ENCODE measurements around the gene ORAI3.

The ORAI3 gene

GRCh38 chr16:30947859-30948666 is 805 bp upstream of the ORAI3 start:
- DNase-seq = peak; percentile 44 to 55 (median 51)

GRCh38 chr16:30949650-30950515 is 1.0 kb downstream of the ORAI3 start:
- DNase-seq = peak in 2 of 3 experiments; percentile 49 to 72

- DNase-seq = peak in 1 of 3 experiments; percentile 33
Measured at GRCh38 chr16:30950516-30951065, 1.7 kb downstream of the ORAI3 start.

- no peak for DNase-seq
Measured at GRCh38 chr16:30951193-30951592, 2.3 kb downstream of the ORAI3 start.

- no peak for DNase-seq
Measured at GRCh38 chr16:30951750-30952149, 2.9 kb downstream of the ORAI3 start.

- no peak for DNase-seq
Measured at GRCh38 chr16:30953111-30953510, 4.2 kb downstream of the ORAI3 start.

GRCh38 chr16:30953511-30954124 is 4.8 kb downstream of the ORAI3 start:
- DNase-seq = peak; percentile 20 to 53 (median 37)

- DNase-seq = no peak
Measured at GRCh38 chr16:30954993-30955392, 6.1 kb downstream of the ORAI3 start.

GRCh38 chr16:30956601-30957455 is 8.0 kb downstream of the ORAI3 start:
- peak; percentile 42 to 88 (median 79) for DNase-seq

GRCh38 chr16:30957456-30958174 is 8.7 kb downstream of the ORAI3 start, which contains the start of gene SETD1A:
TSS of gene SETD1A (plus strand) at chr16:30957754. CDS start at chr16:30958732, 978 bp downstream.
- DNase-seq = peak; percentile 82 to 96 (median 92)

GRCh38 chr16:30958175-30959079 is 9.6 kb downstream of the ORAI3 start:
- DNase-seq = peak in 2 of 3 experiments; percentile 73 to 75

GRCh38 chr16:30961384-30961783 is 12.5 kb downstream of the ORAI3 start:
- no peak for DNase-seq

- no peak for DNase-seq
Measured at GRCh38 chr16:30963925-30964511, 15.2 kb downstream of the ORAI3 start.

- no peak for DNase-seq
Measured at GRCh38 chr16:30964574-30965226, 15.8 kb downstream of the ORAI3 start.

- DNase-seq = no peak
Measured at GRCh38 chr16:30965436-30965835, 16.6 kb downstream of the ORAI3 start.

- DNase-seq = no peak
Measured at GRCh38 chr16:30966033-30966619, 17.3 kb downstream of the ORAI3 start.

- no peak for DNase-seq
Measured at GRCh38 chr16:30967795-30968194, 18.9 kb downstream of the ORAI3 start.

GRCh38 chr16:30969246-30969842 is 20.5 kb downstream of the ORAI3 start:
- no peak for DNase-seq
